ENCODE data around the gene CCDC127.

The CCDC127 gene

GRCh38 chr5:189976-190365, 28.0 kb downstream of the CCDC127 start:
- no peak overlapping the region for H3K27ac ChIP-seq
- ChIA-PET POLR2A (ENCODE audit: low non-redundant PET) (no interaction called here), CTCF (no interaction called here)
- TF ChIP-seq CTCF (conservative IDR thresholded peaks at IDR 0.05; ENCODE audit: low read depth): no peak
- DNase-seq (ENCODE audit: low spot score): no peak

DNA sequence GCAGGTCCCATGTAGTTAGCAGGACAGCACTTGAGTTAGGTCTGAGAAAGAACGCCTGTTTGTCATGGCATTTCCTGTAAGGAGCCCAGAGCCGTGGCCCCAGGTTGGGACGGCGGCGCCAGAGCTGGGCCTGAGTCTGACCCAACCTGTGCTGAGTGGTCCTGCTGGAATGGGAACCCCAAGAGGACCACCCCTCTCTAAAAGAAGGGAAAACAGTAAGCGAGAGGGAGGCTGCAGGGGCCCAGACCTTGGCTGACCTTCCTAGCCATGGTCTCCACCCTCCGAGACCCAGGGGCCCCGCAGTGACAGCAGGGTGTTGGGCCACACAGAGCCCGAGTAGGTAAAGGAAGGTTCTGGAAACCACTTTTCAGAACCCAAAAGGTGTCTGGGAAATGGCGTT, 28.5 kb downstream of the CCDC127 start:
- no peak for DNase-seq (ENCODE audit: low spot score)
- CTCF ChIA-PET: no interaction called here
- POLR2A ChIA-PET (ENCODE audit: low non-redundant PET): no interaction called here
- H3K27ac ChIP-seq: no peak overlapping the region
- no peak for TF ChIP-seq CTCF (conservative IDR thresholded peaks at IDR 0.05; ENCODE audit: low read depth)

DNA sequence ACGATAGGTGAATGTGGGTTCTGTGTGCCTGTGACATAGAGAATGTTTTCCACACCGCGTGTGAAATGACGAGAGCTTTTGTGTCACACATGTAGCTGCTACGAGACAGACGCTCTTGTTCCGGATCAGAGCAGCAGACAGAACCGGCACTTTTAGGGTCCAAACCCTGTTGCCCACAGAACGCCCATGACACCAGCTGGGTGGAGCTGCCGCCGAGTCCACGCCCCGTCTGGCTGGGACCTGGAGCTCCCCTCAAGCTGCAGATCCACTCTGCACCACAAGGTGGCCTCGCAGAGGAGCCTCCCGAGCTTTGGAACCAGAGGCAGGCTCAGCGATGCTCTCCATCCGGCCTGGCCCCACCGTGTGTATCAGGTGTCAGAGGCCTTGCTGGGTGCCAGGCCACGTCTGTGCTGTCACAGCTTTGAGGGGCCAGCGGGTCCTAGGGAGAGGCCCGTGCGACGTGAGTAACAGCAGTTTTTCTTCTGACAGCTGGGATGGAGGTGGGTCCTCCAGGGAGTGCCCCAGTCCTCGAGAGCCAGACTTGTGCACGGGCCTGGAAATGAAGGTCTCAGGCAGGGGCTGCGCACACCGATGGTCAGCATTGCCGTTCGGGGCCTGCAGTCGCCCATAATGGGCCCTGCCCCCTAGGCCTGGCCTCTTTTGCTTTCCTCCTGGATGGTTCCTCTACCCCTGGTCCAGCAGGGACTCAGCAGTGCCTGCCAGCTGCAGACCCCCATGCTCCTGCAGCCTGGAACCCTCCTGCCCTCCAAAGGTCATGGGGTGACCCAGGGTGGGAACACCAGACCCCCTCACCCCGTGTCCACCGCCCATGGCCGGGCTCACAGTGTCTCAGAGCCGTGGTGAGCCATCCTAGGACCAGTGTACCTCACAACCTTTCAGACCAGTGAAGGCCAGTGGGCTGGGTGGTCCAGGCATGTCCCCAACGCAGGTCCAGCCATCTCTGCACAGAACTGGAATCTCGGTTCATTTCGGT, 29.2 kb downstream of the CCDC127 start:
- DNase-seq (ENCODE audit: low spot score): peak; percentile 91
- peak; percentile 98 for TF ChIP-seq CTCF (conservative IDR thresholded peaks at IDR 0.05; ENCODE audit: low read depth)
- CTCF ChIA-PET: interaction anchor here (0.5 to 1.2 kb wide), 12 partner anchors 11 to 240 kb away, joined by 3 to 9 read pairs (median 3); no protein-coding TSS in a partner anchor
- POLR2A ChIA-PET (ENCODE audit: low non-redundant PET): no interaction called here
- H3K27ac ChIP-seq: no peak overlapping the region

DNA sequence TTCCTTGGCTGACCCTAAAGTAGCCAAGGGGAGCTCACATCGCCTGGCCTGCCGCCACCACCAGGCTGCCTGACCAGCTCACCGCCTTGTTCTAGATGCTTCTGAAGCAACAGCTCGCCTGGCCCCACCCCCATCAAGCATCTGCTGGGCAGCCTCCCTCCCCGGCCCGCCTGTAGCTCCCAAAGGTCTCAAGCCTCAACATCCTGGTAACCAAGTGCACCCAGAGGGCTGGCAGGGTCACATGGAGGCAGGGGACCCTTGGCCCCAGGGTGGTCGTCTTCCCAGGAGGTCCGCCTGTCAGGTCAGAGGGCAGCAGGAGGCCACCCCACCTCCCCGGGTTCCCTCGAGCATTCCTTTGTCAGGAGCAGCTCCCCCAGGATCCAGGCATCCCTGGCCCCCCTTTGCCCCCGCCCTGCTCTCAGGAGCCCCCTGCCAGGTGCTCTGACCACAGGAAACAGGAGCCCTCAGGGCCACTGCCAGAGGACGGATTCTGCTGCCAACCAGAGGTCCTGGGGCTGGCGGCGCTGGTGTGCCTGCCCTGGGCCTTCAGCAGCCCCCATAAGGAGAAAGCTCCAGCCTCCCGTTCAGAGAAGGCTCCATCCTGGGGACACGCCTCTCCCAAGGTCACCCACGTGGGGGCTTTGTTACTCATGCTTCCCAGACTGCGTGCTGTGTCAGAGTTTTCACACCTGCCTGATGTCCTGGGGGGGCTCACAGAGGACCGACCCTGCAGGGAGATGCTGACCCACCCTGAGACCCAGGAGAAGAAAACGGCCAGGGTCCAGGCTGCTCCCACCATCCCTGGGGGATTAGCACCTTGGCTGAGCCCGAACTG, 30.1 kb downstream of the CCDC127 start:
- no peak for DNase-seq (ENCODE audit: low spot score)
- POLR2A ChIA-PET (ENCODE audit: low non-redundant PET): no interaction called here

GRCh38 chr5:187042-187431, 30.9 kb downstream of the CCDC127 start:
- DNase-seq (ENCODE audit: low spot score): no peak
- TF ChIP-seq CTCF (conservative IDR thresholded peaks at IDR 0.05; ENCODE audit: low read depth): no peak
- H3K27ac ChIP-seq: no peak overlapping the region
- ChIA-PET POLR2A (ENCODE audit: low non-redundant PET) (no interaction called here), CTCF (no interaction called here)

More for the DNA sequence above, 30.1 kb downstream of the CCDC127 start:
- TF ChIP-seq CTCF (conservative IDR thresholded peaks at IDR 0.05; ENCODE audit: low read depth): no peak
- H3K27ac ChIP-seq: no peak overlapping the region
- CTCF ChIA-PET: interaction anchor here (0.7 to 1.2 kb wide), 9 partner anchors 12 to 241 kb away, joined by 3 to 9 read pairs (median 4); no protein-coding TSS in a partner anchor

Measured in RWPE1 (cell line).